Left cardiac atrium (tissue), 4 donors: ENCODE data around the gene PARD3B. TPM values are rescaled to one million over a fixed set of nuclear protein-coding genes. Genes with fewer than 3 reads are reported as not detected.

ENCODE experiments used
- ATAC-seq, 2 donors: fragments of 200-7000 bp; cut with Tn5 transposase; one replicate each; pipeline ENCODE4 v1.9.1; 2020; ENCODE audit warnings: mild to moderate bottlenecking in 2 of 2, moderate library complexity in 2 of 2
- DNase-seq: peaks from one replicate; pipeline ENCODE4 v3.0.0-alpha.2; 2020
- intact Hi-C, 2 donors: fragments of 100-400 bp; cut with DNase I; formaldehyde crosslinking; loops; one replicate each; pipeline versions ENCODE4 v1.14.1 to v1.15.1; 2022 to 2023
- total RNA-seq, 2 donors: library from RNA; stranded (reverse); fragmentation: NEBNext Ultra II Directional; extraction: Animal tissue kit (Norgen Biotek cat#: 25700); gene quantifications; one replicate each; pipeline ENCODE4 v1.2.1, GENCODE V29; 2021
- donor health status: DM: no; HTN: yes; CAD: no.
- donor health status: DM: no; HTN: yes; CAD: no; lungs with severe emphysema.
- donor health status: DM: yes; HTN: yes; CAD: no.
- donor health status: Dilated cardiomyopathy.

Gene PARD3B
- total RNA-seq, 2 donors from 2014 or later: 12.5 to 12.6 TPM

GRCh38 chr2:204673877-204674276, 128.6 kb downstream of the PARD3B start:
- no peak for DNase-seq
- ATAC-seq: no peak
- intact Hi-C loops: no loop called here

- DNase-seq (no peak), ATAC-seq (no peak)
- intact Hi-C loops: no loop called here
Observed at GRCh38 chr2:204678031-204678430, 132.8 kb downstream of the PARD3B start.

GRCh38 chr2:204680576-204680975, 135.3 kb downstream of the PARD3B start:
- DNase-seq (no peak), ATAC-seq (no peak)
- intact Hi-C loops: no loop called here

- peak; percentile 34 to 35 for ATAC-seq
- no peak for DNase-seq
- intact Hi-C loops: no loop called here
Observed at GRCh38 chr2:204681412-204681811, 136.1 kb downstream of the PARD3B start.

GRCh38 chr2:204683384-204683783, 138.1 kb downstream of the PARD3B start:
- no peak for ATAC-seq
- intact Hi-C loops: no loop called here
- DNase-seq: no peak

GRCh38 chr2:204686406-204686805, 141.1 kb downstream of the PARD3B start:
- no peak for DNase-seq
- intact Hi-C loops: no loop called here
- ATAC-seq: no peak

GRCh38 chr2:204687776-204688175, 142.5 kb downstream of the PARD3B start:
- intact Hi-C loops: no loop called here

GRCh38 chr2:204691911-204692510, 146.7 kb downstream of the PARD3B start:
- ATAC-seq: peak; percentile 84 to 92
- intact Hi-C loops: loop anchor here (2.0 to 5.0 kb wide), 3 partner anchors 367 to 431 kb away; no protein-coding TSS in a partner anchor
- DNase-seq: peak; percentile 41

More at GRCh38 chr2:204687776-204688175, 142.5 kb downstream of the PARD3B start:
- DNase-seq (no peak), ATAC-seq (no peak)

GRCh38 chr2:204692790-204693189, 147.5 kb downstream of the PARD3B start:
- no peak for DNase-seq
- no peak for ATAC-seq
- intact Hi-C loops: loop anchor here (2.0 to 5.0 kb wide), 3 partner anchors 368 to 432 kb away; no protein-coding TSS in a partner anchor

- no peak for ATAC-seq
- intact Hi-C loops: loop anchor here (2.0 to 5.0 kb wide), 3 partner anchors 368 to 432 kb away; no protein-coding TSS in a partner anchor
- no peak for DNase-seq
Observed at GRCh38 chr2:204693262-204693661, 148.0 kb downstream of the PARD3B start.

- intact Hi-C loops: no loop called here
- ATAC-seq (no peak), DNase-seq (no peak)
Observed at GRCh38 chr2:204695506-204695905, 150.2 kb downstream of the PARD3B start.

GRCh38 chr2:204696124-204696523, 150.8 kb downstream of the PARD3B start:
- intact Hi-C loops: no loop called here
- ATAC-seq: no peak
- no peak for DNase-seq

- intact Hi-C loops: no loop called here
- no peak for DNase-seq
- peak in 1 of 2 donors; percentile 95 for ATAC-seq
Observed at GRCh38 chr2:204705243-204705932, 160.1 kb downstream of the PARD3B start.

GRCh38 chr2:204706939-204707338, 161.7 kb downstream of the PARD3B start:
- DNase-seq: no peak
- intact Hi-C loops: no loop called here

GRCh38 chr2:204713211-204713610, 167.9 kb downstream of the PARD3B start:
- intact Hi-C loops: no loop called here
- ATAC-seq (no peak), DNase-seq (no peak)

More at GRCh38 chr2:204706939-204707338, 161.7 kb downstream of the PARD3B start:
- ATAC-seq: peak in 1 of 2 donors; percentile 70

- intact Hi-C loops: no loop called here
- no peak for ATAC-seq
Observed at GRCh38 chr2:204715361-204715760, 170.1 kb downstream of the PARD3B start.

GRCh38 chr2:204717591-204717990, 172.3 kb downstream of the PARD3B start:
- no peak for ATAC-seq
- intact Hi-C loops: no loop called here
- no peak for DNase-seq

More at GRCh38 chr2:204715361-204715760, 170.1 kb downstream of the PARD3B start:
- no peak for DNase-seq

- ATAC-seq (no peak), DNase-seq (no peak)
Observed at GRCh38 chr2:204718607-204719006, 173.3 kb downstream of the PARD3B start.

GRCh38 chr2:204720874-204721273, 175.6 kb downstream of the PARD3B start:
- DNase-seq (no peak), ATAC-seq (no peak)
- intact Hi-C loops: no loop called here

More at GRCh38 chr2:204718607-204719006, 173.3 kb downstream of the PARD3B start:
- intact Hi-C loops: no loop called here

GRCh38 chr2:204722207-204722606, 176.9 kb downstream of the PARD3B start:
- no peak for ATAC-seq
- DNase-seq: no peak
- intact Hi-C loops: no loop called here

- ATAC-seq: no peak
- intact Hi-C loops: no loop called here
Observed at GRCh38 chr2:204722691-204723090, 177.4 kb downstream of the PARD3B start.

More at GRCh38 chr2:204722691-204723090, 177.4 kb downstream of the PARD3B start:
- no peak for DNase-seq
